Fibroblast of lung (primary cell): ENCODE data around the gene DRD1.

ENCODE experiments used
- EZH2 ChIP-seq: IDR thresholded peaks from 2 replicates; pipeline ENCODE4 v1.5.1; 2012; ENCODE audit warnings: low read length, control low read depth, mild to moderate bottlenecking; ENCODE audit errors: missing control alignments
- TF ChIP-seq, protein P1 (sequence below), 2 donors: IDR thresholded peaks in 1 of 2; conservative IDR thresholded peaks in 1 of 2; 1 replicate in 1 of 2; 2 replicates in 1 of 2; pipeline ENCODE4 v1.5.1; 2011 to 2012; ENCODE audit warnings: low read length in 2 of 2, control low read depth in 1 of 2, inconsistent platforms in 1 of 2, low read depth in 1 of 2, mild to moderate bottlenecking in 1 of 2

DNA sequence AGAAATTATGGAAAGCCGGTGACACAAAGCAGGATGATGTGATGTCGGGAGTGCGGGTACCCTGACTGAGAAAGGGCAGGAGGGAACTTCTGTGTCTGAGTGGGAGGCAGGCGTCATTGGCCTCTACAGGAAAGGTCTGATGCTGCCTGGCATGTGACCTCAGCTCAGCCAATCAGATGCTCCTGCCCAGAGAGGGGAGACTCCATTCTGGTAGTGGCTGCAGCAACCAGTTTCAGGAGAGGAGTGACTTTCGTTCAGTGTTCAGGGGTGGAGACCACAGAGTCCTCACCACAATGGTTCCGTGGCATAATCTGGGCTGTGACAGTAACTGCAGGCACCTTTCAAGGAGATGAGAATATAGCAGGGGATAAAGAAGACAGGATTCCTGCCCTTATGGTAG lies 27.6 kb upstream of the DRD1 start:
- TF ChIP-seq, protein P1, sequence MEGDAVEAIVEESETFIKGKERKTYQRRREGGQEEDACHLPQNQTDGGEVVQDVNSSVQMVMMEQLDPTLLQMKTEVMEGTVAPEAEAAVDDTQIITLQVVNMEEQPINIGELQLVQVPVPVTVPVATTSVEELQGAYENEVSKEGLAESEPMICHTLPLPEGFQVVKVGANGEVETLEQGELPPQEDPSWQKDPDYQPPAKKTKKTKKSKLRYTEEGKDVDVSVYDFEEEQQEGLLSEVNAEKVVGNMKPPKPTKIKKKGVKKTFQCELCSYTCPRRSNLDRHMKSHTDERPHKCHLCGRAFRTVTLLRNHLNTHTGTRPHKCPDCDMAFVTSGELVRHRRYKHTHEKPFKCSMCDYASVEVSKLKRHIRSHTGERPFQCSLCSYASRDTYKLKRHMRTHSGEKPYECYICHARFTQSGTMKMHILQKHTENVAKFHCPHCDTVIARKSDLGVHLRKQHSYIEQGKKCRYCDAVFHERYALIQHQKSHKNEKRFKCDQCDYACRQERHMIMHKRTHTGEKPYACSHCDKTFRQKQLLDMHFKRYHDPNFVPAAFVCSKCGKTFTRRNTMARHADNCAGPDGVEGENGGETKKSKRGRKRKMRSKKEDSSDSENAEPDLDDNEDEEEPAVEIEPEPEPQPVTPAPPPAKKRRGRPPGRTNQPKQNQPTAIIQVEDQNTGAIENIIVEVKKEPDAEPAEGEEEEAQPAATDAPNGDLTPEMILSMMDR (conservative IDR thresholded peaks at IDR 0.05 in 1 of 2, IDR thresholded peaks at IDR 0.05 in 1 of 2; ENCODE audit: low read depth in 1 of 2, low read length in 2 of 2) = no peak
- no peak for TF ChIP-seq EZH2
